H9 (cell line): Measurements from ENCODE around the gene LRCH4. TPM values are rescaled to one million over a fixed set of nuclear protein-coding genes. Genes with fewer than 3 reads are reported as not detected.

ENCODE experiments used
- DNase-seq: peaks from one replicate; pipeline ENCODE4 v3.0.0-alpha.2; 2017
- H2AFZ ChIP-seq: one replicate; pipeline ENCODE4 v1.6.1; 2013; ENCODE audit warnings: mild to moderate bottlenecking, low read length, control low read depth, moderate library complexity
- H2AK5ac ChIP-seq: 2 replicates; pipeline ENCODE4 v1.6.1; 2013; ENCODE audit warnings: low read length, control low read depth, mixed read lengths; ENCODE audit not compliant: insufficient read length
- H2BK120ac ChIP-seq: one replicate; pipeline ENCODE4 v1.6.1; 2013; ENCODE audit warnings: low read depth, mild to moderate bottlenecking, low read length, control low read depth, inconsistent platforms; ENCODE audit not compliant: poor library complexity, severe bottlenecking
- H2BK12ac ChIP-seq: 2 replicates; pipeline ENCODE4 v1.6.1; 2013; ENCODE audit warnings: low read length, control low read depth, mixed read lengths, low read depth; ENCODE audit not compliant: insufficient read length
- H2BK15ac ChIP-seq: 2 replicates; pipeline ENCODE4 v1.6.1; 2013; ENCODE audit warnings: low read depth, low read length, control low read depth
- H2BK20ac ChIP-seq: one replicate; pipeline ENCODE4 v1.6.1; 2013; ENCODE audit warnings: low read depth, mild to moderate bottlenecking, low read length, control low read depth, inconsistent platforms; ENCODE audit not compliant: poor library complexity, severe bottlenecking
- H2BK5ac ChIP-seq: 2 replicates; pipeline ENCODE4 v1.6.1; 2013; ENCODE audit warnings: low read length, control low read depth, mixed read lengths; ENCODE audit not compliant: insufficient read length
- H3K14ac ChIP-seq: 2 replicates; pipeline ENCODE4 v1.6.1; 2013; ENCODE audit warnings: low read length, control low read depth; ENCODE audit not compliant: insufficient read depth
- H3K18ac ChIP-seq: 2 replicates; pipeline ENCODE4 v1.6.1; 2013; ENCODE audit warnings: low read depth, mild to moderate bottlenecking, mixed read lengths, low read length, control low read depth; ENCODE audit not compliant: insufficient read length
- H3K23ac ChIP-seq: 2 replicates; pipeline ENCODE4 v1.6.1; 2013; ENCODE audit warnings: low read length, control low read depth, mixed read lengths, low read depth; ENCODE audit not compliant: insufficient read length
- H3K23me2 ChIP-seq: 2 replicates; pipeline ENCODE4 v1.6.1; 2013; ENCODE audit warnings: low read depth, mild to moderate bottlenecking, mixed read lengths, low read length, control low read depth; ENCODE audit not compliant: insufficient read length, poor library complexity, severe bottlenecking
- H3K27ac ChIP-seq: 2 replicates; pipeline ENCODE4 v1.5.1; 2013; ENCODE audit warnings: low read length, control low read depth, mixed read lengths, low read depth; ENCODE audit not compliant: insufficient read length
- H3K27me3 ChIP-seq: 2 replicates; pipeline ENCODE4 v1.6.1; 2013; ENCODE audit warnings: low read length, control low read depth, inconsistent platforms; ENCODE audit not compliant: insufficient read depth
- H3K4ac ChIP-seq: 2 replicates; pipeline ENCODE4 v1.6.1; 2013; ENCODE audit warnings: low read depth, mild to moderate bottlenecking, control low read depth, inconsistent platforms, low read length, moderate library complexity
- H3K4me1 ChIP-seq: 2 replicates; pipeline ENCODE4 v1.6.1; 2013; ENCODE audit warnings: low read length, control low read depth, inconsistent platforms; ENCODE audit not compliant: insufficient read depth
- H3K4me2 ChIP-seq: 2 replicates; pipeline ENCODE4 v1.6.1; 2013; ENCODE audit warnings: low read length, control low read depth, mixed read lengths; ENCODE audit not compliant: insufficient read length, insufficient read depth
- H3K56ac ChIP-seq: 2 replicates; pipeline ENCODE4 v1.6.1; 2013; ENCODE audit warnings: low read depth, mild to moderate bottlenecking, mixed read lengths, low read length, control low read depth; ENCODE audit not compliant: insufficient read length
- H3K79me1 ChIP-seq: 2 replicates; pipeline ENCODE4 v1.6.1; 2013; ENCODE audit warnings: low read depth, mild to moderate bottlenecking, moderate library complexity, low read length, control low read depth, inconsistent platforms; ENCODE audit not compliant: insufficient read depth, poor library complexity, severe bottlenecking
- H3K79me2 ChIP-seq: 2 replicates; pipeline ENCODE4 v1.6.1; 2013; ENCODE audit warnings: low read length, control low read depth, inconsistent platforms; ENCODE audit not compliant: insufficient read depth
- H3K9ac ChIP-seq: 2 replicates; pipeline ENCODE4 v1.6.1; 2013; ENCODE audit warnings: low read length, control low read depth, mixed read lengths; ENCODE audit not compliant: insufficient read length; ENCODE audit errors: extremely low read depth
- H3K9me3 ChIP-seq: one replicate; pipeline ENCODE4 v1.6.1; 2013; ENCODE audit warnings: low read depth, low read length, inconsistent platforms; ENCODE audit not compliant: control insufficient read depth
- H3T11ph ChIP-seq: one replicate; pipeline ENCODE4 v1.6.1; 2013; ENCODE audit warnings: mild to moderate bottlenecking, low read length, control low read depth, inconsistent platforms
- H4K20me1 ChIP-seq: one replicate; pipeline ENCODE4 v1.6.1; 2013; ENCODE audit not compliant: control insufficient read depth, insufficient read length, insufficient read depth
- H4K5ac ChIP-seq: 2 replicates; pipeline ENCODE4 v1.6.1; 2013; ENCODE audit warnings: low read depth, mild to moderate bottlenecking, mixed read lengths, low read length, control low read depth; ENCODE audit not compliant: insufficient read length
- H4K8ac ChIP-seq: replicated peaks from 2 replicates; pipeline ENCODE4 v1.6.1; 2013; ENCODE audit warnings: low read length, control low read depth, mixed read lengths, low read depth; ENCODE audit not compliant: insufficient read length
- H4K91ac ChIP-seq: 2 replicates; pipeline ENCODE4 v1.6.1; 2013; ENCODE audit warnings: low read depth, mild to moderate bottlenecking, moderate library complexity, mixed read lengths, low read length, control low read depth; ENCODE audit not compliant: insufficient read length
- H3K27ac Mint-ChIP-seq, 3 experiments: 2 replicates in 2 of 3; 3 replicates in 1 of 3; pipeline ENCODE4 v1.8.0; 2020 to 2021; ENCODE audit warnings: mixed read lengths in 3 of 3, mild to moderate bottlenecking in 1 of 3, moderate library complexity in 1 of 3
- H3K27me3 Mint-ChIP-seq: 2 replicates; pipeline ENCODE4 v1.8.0; 2021; ENCODE audit warnings: low read depth, mild to moderate bottlenecking, moderate library complexity, mixed read lengths
- H3K36me3 Mint-ChIP-seq, 3 experiments: 2 replicates in 2 of 3; 3 replicates in 1 of 3; pipeline ENCODE4 v1.8.0; 2020 to 2021; ENCODE audit warnings: low read depth in 3 of 3, mixed read lengths in 3 of 3; ENCODE audit not compliant: insufficient read depth in 1 of 3
- H3K4me1 Mint-ChIP-seq, 2 experiments: 2 replicates each; pipeline ENCODE4 v1.8.0; 2020; ENCODE audit warnings: mixed read lengths in 2 of 2
- H3K4me3 Mint-ChIP-seq, 2 experiments: 2 replicates in 1 of 2; 3 replicates in 1 of 2; pipeline ENCODE4 v1.8.0; 2020 to 2021; ENCODE audit warnings: mild to moderate bottlenecking in 2 of 2, mixed read lengths in 2 of 2, moderate library complexity in 1 of 2
- H3K9me3 Mint-ChIP-seq, 2 experiments: 2 replicates in 1 of 2; 3 replicates in 1 of 2; pipeline ENCODE4 v1.8.0; 2020; ENCODE audit warnings: mild to moderate bottlenecking in 2 of 2, mixed read lengths in 2 of 2, moderate library complexity in 1 of 2
- CTCF ChIP-seq: fragments of 200-600 bp; sonication (generic); conservative IDR thresholded peaks from 3 replicates; pipeline ENCODE4 v1.8.0; 2021; ENCODE audit warnings: antibody characterized with exemption, mild to moderate bottlenecking
- WGBS: extraction: QIAGEN DNeasy Blood & Tissue Kit; methylation state at CpG from one replicate; pipeline ENCODE4 v1.1.7; 2013; ENCODE audit warnings: missing lambda C conversion rate, low lambda C conversion rate, mixed read lengths; ENCODE audit not compliant: insufficient read length; ENCODE audit errors: extremely low coverage; 5-methylcytosine and 5-hydroxymethylcytosine counted together
- total RNA-seq: library from RNA; stranded (reverse); gene quantifications from 2 replicates; pipeline ENCODE4 v1.2.1, GENCODE V29; 2021

LRCH4 gene
- total RNA-seq, 1 experiment from 2014 or later: 39.1 TPM

GRCh38 chr7:100632951-100633717 lies 47.2 kb upstream of the LRCH4 start:
- Histone ChIP-seq H3K79me1 (no peaks in the 10 kb centered on the region), H2BK15ac (no peak overlapping the region), H3K4ac (no peak overlapping the region), H4K91ac (no peak overlapping the region), H3K9ac (no peak overlapping the region), H3K23ac (no peak overlapping the region), H3K79me2 (no peaks in the 10 kb centered on the region), H2AFZ (no peak overlapping the region), H4K20me1 (no peaks in the 10 kb centered on the region), H4K5ac (no peak overlapping the region), H3K56ac (no peak overlapping the region), H4K8ac (no peak overlapping the region), H2BK120ac (no peak overlapping the region), H3K27me3 (no peaks in the 10 kb centered on the region), H3K9me3 (no peaks in the 10 kb centered on the region), H2BK5ac (no peak overlapping the region), H2AK5ac (no peak overlapping the region), H3K4me1 (no peaks in the 10 kb centered on the region), H3K14ac (peak overlapping the region; percentile 44; the same call in 1 of the 2 replicates), H3K23me2 (peaks cover 8% of the 10 kb centered on the region), H2BK12ac (no peak overlapping the region), H3T11ph (no peak overlapping the region), H2BK20ac (no peak overlapping the region), H3K18ac (peak overlapping the region; percentile 63), H3K4me2 (peak overlapping the region; percentile 62), H3K27ac (no peak overlapping the region)
- H3K27me3 Mint-ChIP-seq: peaks cover 56% of the 10 kb centered on the region
- H3K36me3 Mint-ChIP-seq: peaks cover 0 to 3% (median 0%) of the 10 kb centered on the region in 3 experiments; a peak in 1 of 7 replicates
- peak; percentile 65 for DNase-seq
- H3K4me3 Mint-ChIP-seq: peak overlapping the region; percentile 61 to 85
- peak; percentile 59 for TF ChIP-seq CTCF
- H3K9me3 Mint-ChIP-seq: no peaks in the 10 kb centered on the region; a peak in 1 of 5 replicates
- H3K4me1 Mint-ChIP-seq: peaks cover 2 to 12% of the 10 kb centered on the region in 2 experiments; a peak in 3 of 4 replicates
- no CpG with 5 or more reads among the region's 72 CpGs for WGBS
- H3K27ac Mint-ChIP-seq: no peak overlapping the region; a peak in 1 of 7 replicates
